Suprapubic skin (tissue), 4 donors: Measurements from ENCODE around the gene CRACDL. TPM values are rescaled to one million over a fixed set of nuclear protein-coding genes. Genes with fewer than 3 reads are reported as not detected.
A peak's percentile ranks its signal among the peaks of the same experiment; 100 is the strongest.

ENCODE experiments used
- DNase-seq, 2 donors: peaks; one replicate each; pipeline ENCODE4 v3.0.0-alpha.2; 2019; ENCODE audit warnings: low spot score in 2 of 2
- H3K27ac ChIP-seq: fragments of 200-600 bp; sonication (generic); one replicate; pipeline ENCODE4 v1.5.1; 2019
- H3K27me3 ChIP-seq: fragments of 200-600 bp; sonication (generic); one replicate; pipeline ENCODE4 v1.5.1; 2019
- H3K36me3 ChIP-seq: fragments of 200-600 bp; sonication (generic); one replicate; pipeline ENCODE4 v1.5.1; 2019
- H3K4me1 ChIP-seq: fragments of 200-600 bp; sonication (generic); one replicate; pipeline ENCODE4 v1.5.1; 2019
- H3K4me3 ChIP-seq: fragments of 200-600 bp; sonication (generic); one replicate; pipeline ENCODE4 v1.5.1; 2019; ENCODE audit warnings: mild to moderate bottlenecking
- H3K9me3 ChIP-seq: fragments of 200-600 bp; sonication (generic); one replicate; pipeline ENCODE4 v1.5.1; 2019
- EP300 ChIP-seq: sonication (generic); formaldehyde crosslinking; IDR thresholded peaks from one replicate; pipeline ENCODE4 v1.6.1; 2017; ENCODE audit warnings: antibody characterized with exemption
- POLR2A ChIP-seq, 2 donors: fragments of 450-650 bp; IDR thresholded peaks; one replicate each; pipeline ENCODE4 v1.6.1; 2017; ENCODE audit warnings: antibody characterized with exemption in 2 of 2, mild to moderate bottlenecking in 2 of 2, moderate library complexity in 2 of 2
- POLR2AphosphoS5 ChIP-seq, 3 donors: sonication (generic); formaldehyde crosslinking; IDR thresholded peaks; one replicate each; pipeline ENCODE4 v1.6.1; 2017; ENCODE audit warnings: antibody characterized with exemption in 3 of 3
- WGBS: methylation state at CpG from one replicate; pipeline ENCODE4 v1.1.5; 2018; 5-methylcytosine and 5-hydroxymethylcytosine counted together
- total RNA-seq, 4 donors: library from RNA; depleted of rRNA; stranded (reverse); fragments of >200 nt; gene quantifications; one replicate each; pipeline ENCODE4 v1.1.0, GENCODE V29; 2016
- TF ChIP-seq, protein P1 (sequence below), 2 donors: fragments of 200-600 bp in 1 of 2; fragments of 450-650 bp in 1 of 2; sonication (generic) in 1 of 2; IDR thresholded peaks; one replicate each; pipeline ENCODE4 v1.5.1; 2016 to 2019; ENCODE audit warnings: antibody characterized with exemption in 2 of 2, mild to moderate bottlenecking in 1 of 2, moderate library complexity in 1 of 2

Gene CRACDL
- total RNA-seq, 4 donors from 2014 or later: 5.2 to 13.0 (median 11.3) TPM

GRCh38 chr2:98907966-98908905, 27.8 kb downstream of the CRACDL start:
- no peaks in the 10 kb centered on the region for H3K36me3 ChIP-seq
- H3K4me1 ChIP-seq: peaks cover 43% of the 10 kb centered on the region
- TF ChIP-seq EP300 (no peak), POLR2AphosphoS5 (IDR thresholded peaks at IDR 0.05) (no peak), POLR2A (IDR thresholded peaks at IDR 0.05) (no peak)
- TF ChIP-seq, protein P1, sequence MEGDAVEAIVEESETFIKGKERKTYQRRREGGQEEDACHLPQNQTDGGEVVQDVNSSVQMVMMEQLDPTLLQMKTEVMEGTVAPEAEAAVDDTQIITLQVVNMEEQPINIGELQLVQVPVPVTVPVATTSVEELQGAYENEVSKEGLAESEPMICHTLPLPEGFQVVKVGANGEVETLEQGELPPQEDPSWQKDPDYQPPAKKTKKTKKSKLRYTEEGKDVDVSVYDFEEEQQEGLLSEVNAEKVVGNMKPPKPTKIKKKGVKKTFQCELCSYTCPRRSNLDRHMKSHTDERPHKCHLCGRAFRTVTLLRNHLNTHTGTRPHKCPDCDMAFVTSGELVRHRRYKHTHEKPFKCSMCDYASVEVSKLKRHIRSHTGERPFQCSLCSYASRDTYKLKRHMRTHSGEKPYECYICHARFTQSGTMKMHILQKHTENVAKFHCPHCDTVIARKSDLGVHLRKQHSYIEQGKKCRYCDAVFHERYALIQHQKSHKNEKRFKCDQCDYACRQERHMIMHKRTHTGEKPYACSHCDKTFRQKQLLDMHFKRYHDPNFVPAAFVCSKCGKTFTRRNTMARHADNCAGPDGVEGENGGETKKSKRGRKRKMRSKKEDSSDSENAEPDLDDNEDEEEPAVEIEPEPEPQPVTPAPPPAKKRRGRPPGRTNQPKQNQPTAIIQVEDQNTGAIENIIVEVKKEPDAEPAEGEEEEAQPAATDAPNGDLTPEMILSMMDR (IDR thresholded peaks at IDR 0.05): no peak
- H3K27me3 ChIP-seq: no peaks in the 10 kb centered on the region
- no peak overlapping the region for H3K27ac ChIP-seq
- no peak overlapping the region for H3K4me3 ChIP-seq
- WGBS: 56% methylated on average over 10 of the region's 11 CpGs
- peak in 1 of 2 donors; percentile 52 for DNase-seq
- no peaks in the 10 kb centered on the region for H3K9me3 ChIP-seq

DNA sequence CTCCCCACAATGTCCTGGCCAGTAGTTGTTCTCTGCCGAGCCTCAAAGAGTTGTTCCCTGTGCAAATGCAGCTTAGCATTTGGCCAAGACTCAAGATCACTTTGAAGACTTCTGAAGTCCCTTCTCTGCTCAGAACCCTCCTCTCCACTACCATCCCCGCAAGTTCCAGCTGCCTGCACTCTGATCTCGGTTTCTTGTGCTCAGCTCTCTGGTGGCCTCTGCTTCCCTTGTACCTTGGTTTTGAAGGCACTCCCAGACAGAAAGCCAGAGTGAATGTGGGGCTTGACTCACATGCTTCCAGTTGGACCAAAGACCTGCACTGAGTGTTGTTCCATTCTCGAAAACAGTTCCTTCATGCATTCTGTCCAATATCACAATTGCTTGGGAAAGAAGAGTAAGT, 28.6 kb downstream of the CRACDL start:
- 86% methylated on average over 4 of the region's 4 CpGs for WGBS
- no peaks in the 10 kb centered on the region for H3K9me3 ChIP-seq
- TF ChIP-seq POLR2A (IDR thresholded peaks at IDR 0.05): no peak
- TF ChIP-seq EP300: no peak
- TF ChIP-seq POLR2AphosphoS5 (IDR thresholded peaks at IDR 0.05): no peak
- TF ChIP-seq, protein P1 (IDR thresholded peaks at IDR 0.05): no peak
- peak in 1 of 2 donors; percentile 32 for DNase-seq
- H3K27ac ChIP-seq: no peak overlapping the region
- H3K27me3 ChIP-seq: no peaks in the 10 kb centered on the region
- no peaks in the 10 kb centered on the region for H3K36me3 ChIP-seq
- H3K4me1 ChIP-seq: peaks cover 35% of the 10 kb centered on the region
- H3K4me3 ChIP-seq: no peak overlapping the region

DNA sequence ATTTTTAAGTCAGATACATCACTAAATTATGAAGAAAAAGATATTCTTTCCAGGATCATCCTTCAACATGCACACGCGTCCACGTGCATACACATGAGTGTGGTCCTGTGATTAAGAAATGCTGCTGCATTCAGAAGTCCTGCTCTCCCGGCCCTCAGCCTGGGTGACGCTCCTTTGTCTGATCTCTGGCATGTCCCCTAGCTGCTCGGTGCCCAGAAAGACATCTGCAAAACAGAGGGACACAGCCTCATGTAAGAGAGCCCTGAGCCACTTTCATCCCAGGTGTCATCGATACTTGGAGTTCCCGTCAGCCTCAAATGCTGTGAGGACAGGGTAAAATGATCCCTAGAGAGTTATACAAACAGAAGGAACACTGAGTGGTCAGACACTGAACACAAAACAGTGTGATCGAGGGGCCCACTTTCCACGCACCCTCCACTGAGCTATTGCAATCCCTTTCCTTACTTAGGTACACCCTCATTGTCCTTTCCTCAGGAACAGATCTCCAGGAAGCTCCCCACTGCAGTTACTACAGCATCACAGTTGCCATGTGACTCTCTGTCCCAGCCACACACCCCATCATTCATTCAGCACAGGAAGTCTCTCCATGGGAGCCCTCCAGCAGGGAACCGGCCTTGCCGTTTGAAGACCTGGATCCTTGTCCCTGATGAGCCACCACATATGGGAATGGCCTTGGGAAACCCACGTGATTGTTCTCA, 32.1 kb downstream of the CRACDL start:
- TF ChIP-seq EP300: no peak
- no peak for TF ChIP-seq POLR2A (IDR thresholded peaks at IDR 0.05)
- no peak for TF ChIP-seq POLR2AphosphoS5 (IDR thresholded peaks at IDR 0.05)
- TF ChIP-seq, protein P1 (IDR thresholded peaks at IDR 0.05): no peak
- DNase-seq: peak in 1 of 2 donors; percentile 60
- 72% methylated on average over 13 of the region's 13 CpGs for WGBS

DNA sequence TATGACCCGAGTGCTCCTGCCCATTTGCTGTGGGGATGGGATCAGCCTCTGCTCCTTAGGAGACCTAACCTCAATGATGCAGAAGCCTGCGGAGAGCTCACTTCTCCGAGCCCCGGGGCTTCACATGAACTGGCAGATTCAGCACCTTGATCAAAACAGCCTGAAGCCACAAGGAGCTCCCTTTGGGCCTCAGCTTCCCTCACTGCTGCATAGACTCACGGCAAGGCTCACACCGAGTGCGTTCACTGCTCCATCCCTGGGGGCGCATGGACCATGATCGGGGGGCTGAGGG, 33.0 kb downstream of the CRACDL start:
- WGBS: 85% methylated on average over 9 of the region's 9 CpGs
- DNase-seq: peak in 1 of 2 donors; percentile 61

More for the DNA sequence above, 32.1 kb downstream of the CRACDL start:
- Histone ChIP-seq H3K9me3 (no peaks in the 10 kb centered on the region), H3K36me3 (no peaks in the 10 kb centered on the region), H3K27me3 (no peaks in the 10 kb centered on the region), H3K27ac (no peak overlapping the region), H3K4me3 (no peak overlapping the region), H3K4me1 (peaks cover 12% of the 10 kb centered on the region)

More for the DNA sequence above, 33.0 kb downstream of the CRACDL start:
- Histone ChIP-seq H3K27ac (no peak overlapping the region), H3K36me3 (no peaks in the 10 kb centered on the region), H3K27me3 (no peaks in the 10 kb centered on the region), H3K4me1 (peaks cover 6% of the 10 kb centered on the region), H3K4me3 (no peak overlapping the region), H3K9me3 (no peaks in the 10 kb centered on the region)
- TF ChIP-seq EP300 (no peak), POLR2AphosphoS5 (IDR thresholded peaks at IDR 0.05) (no peak), POLR2A (IDR thresholded peaks at IDR 0.05) (no peak)
- TF ChIP-seq, protein P1 (IDR thresholded peaks at IDR 0.05): no peak
